Inflammatory macrophage (primary cell): ENCODE measurements around the gene NCKAP5.

Experiments used
- DNase-seq, 2 donors: peaks; one replicate each; pipeline ENCODE4 v3.0.0-alpha.2; 2020 to 2022

NCKAP5 gene

DNA sequence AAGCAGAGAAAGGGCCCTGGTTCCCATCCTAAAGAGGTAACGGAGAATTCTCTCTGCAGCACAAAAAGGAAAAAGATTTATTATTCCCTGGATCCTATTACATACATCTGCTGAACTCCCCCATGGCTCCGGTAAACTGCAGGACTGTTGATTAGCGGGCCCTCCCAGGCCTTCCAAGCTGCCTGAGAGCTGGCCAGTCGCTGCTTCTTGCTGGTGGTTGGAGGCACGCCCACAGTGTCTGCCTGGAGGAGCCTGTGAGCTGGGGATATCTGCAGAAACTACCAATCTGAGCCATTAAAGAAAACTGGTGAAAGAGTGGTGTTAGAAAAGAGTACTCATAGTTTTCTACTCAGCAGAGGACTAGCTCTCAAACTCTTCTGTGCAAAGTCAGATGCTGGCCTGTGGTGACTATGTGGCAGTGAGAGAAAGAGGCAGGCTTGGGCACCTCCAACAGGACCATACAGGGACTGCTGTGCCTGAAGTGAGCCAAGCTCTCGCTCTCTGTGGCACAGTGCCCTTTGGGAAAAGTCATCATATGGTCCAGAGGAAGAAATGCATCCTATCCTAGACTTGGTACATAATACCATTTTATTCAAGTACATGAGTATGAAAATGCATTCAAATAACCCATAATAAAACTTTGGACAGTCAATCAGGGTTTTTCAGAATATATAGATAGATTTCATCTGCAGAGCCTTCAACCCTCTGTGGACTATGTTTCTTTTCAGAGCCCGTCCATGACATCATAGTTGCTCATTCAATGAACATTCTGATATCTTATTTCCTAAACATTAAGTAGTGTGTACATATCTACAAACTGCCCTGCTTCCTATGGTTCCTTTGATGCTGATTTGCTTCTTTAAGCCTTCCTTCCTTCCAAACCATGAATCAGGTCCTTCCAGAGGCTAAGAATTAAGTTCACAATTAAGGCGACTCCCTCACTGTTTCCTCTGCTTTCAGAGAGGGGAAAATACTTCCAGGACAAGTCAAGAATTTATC lies 656.2 kb downstream of the NCKAP5 start:
- no peak for DNase-seq

- no peak for DNase-seq
These were observed 657.8 kb downstream of the NCKAP5 start for GRCh38 chr2:132910432-132910831.

DNA sequence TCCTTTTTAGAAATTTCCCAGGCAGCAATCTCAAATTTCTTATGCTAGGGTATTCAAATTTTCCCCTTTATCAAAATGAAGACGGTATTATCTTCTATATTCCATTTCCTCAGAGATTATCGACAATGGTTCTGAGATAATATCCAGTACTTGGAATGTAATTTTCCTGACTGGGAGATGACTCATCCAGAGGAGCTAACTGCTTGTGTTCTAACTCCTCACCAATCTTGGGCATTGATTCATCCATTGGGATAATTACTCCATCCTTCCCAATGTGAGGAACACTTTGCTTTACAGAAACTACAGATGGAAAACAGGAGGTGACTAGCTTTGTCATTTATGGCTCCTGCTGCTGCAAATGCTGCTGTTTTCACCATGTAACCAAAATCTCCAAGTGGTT lies 658.8 kb downstream of the NCKAP5 start:
- DNase-seq, result no peak

GRCh38 chr2:132904142-132904842 lies 664.0 kb downstream of the NCKAP5 start:
- no peak for DNase-seq

DNA sequence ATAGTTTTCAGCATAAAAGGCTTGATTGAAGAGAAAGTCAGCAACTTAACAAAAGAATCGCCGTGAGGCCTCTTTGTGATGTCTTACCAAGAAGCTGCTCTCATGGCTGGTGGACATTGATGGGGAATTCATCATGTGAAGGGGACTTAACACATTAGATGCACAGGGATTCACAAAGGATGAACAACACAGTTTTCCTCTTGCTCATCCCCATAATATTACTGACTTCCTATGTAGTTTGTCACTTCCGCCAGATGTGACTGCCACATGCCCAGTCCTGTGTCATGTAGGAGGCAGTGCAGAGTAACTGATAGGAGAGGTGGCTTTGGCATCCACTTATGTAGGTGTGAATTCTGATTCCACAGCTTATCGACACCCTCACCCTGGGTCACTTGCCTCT lies 665.6 kb downstream of the NCKAP5 start:
- no peak for DNase-seq

DNA sequence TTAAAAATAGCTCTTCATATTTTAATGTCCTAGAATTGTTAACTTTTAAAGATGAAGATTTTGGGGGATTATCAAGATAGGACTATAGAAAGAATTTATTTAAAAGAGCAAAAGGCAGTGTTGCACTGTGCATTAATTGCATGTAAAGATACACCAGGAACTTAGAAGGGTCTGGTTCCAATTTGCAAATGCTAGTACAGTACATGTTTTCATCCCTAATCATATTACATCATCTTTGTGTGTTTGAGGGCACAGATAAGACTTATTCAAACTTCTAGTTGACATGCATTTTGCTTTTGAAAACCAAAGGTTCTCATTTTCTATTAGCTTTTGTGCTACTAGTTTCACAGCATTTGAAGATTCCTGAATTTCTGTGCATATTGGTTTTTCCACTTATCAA lies 666.6 kb downstream of the NCKAP5 start:
- no peak for DNase-seq

DNA sequence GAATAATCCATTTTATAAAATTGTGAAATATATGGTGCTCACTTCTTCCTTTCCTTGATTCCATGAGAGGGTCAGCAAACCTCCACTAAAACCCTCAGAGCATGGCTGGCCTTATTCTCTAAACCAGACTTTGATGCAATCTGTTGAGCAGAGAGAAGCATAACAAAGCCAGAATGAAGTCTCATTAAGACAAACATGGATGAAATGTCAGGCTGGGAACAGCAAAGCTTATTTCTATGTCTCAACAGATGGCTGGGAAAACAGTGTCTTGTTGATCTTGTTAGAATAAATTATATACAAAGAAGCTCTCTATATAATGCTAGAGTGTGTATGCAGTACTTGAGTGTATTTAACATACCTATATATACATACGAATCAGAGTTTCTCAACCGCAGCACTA lies 671.2 kb downstream of the NCKAP5 start:
- no peak for DNase-seq

DNA sequence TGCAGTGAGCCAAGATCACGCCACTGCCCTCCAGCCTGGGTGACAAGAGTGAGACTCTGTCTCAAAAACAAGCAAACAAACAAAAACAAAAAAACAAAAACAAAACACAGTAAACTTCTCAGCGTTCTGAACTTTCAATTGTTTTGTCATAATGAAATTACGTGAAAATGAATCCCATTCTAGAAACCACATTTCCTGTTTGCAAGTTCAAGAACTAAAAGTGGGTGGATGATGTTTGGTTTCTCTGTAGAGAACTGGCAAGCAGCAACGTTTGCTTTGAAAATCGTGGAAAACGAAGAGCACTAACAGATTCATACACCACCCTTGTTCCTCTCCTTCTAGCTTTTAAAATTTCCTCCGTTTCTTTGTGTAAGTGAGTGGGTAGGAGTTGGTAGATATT lies 672.2 kb downstream of the NCKAP5 start:
- DNase-seq, result no peak

DNA sequence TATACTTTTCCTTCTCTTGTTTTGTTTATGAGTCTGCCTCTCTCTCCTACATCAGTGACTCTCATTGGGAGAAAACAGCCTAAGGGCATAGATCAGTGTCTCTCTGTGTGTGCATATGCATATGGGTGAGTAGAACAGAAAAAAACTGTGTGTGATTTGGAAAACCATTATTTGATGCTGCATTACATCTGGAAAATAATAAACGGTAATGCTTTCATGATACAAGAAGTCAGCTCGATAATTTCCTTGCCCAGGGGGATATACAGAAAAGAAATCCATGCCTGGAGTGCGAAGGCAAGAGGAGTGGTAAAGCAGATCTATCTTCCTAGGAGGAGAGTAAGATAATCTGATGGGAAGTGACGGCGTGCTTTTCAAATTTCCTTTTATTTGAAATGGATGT lies 676.8 kb downstream of the NCKAP5 start:
- no peak for DNase-seq

- DNase-seq, result no peak
These were observed 681.7 kb downstream of the NCKAP5 start for GRCh38 chr2:132886574-132886973.

DNA sequence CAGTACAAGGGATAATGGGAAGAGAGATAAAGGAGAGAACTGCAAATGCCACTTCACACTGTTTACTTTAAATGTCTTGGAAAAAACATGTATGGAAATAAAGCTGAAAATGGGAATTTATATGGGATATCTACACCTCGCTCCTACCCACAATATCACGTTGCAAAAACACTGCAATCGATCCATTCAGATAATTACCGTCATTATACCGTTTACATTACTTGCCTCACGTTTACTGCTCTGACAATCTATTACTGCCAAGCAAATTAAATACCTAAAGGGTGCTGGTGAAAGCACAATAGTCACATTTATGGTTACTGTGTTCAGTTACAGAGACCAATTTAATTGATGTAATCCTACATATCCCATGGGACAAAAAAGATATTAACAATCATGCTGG lies 683.6 kb downstream of the NCKAP5 start:
- DNase-seq, result no peak

DNA sequence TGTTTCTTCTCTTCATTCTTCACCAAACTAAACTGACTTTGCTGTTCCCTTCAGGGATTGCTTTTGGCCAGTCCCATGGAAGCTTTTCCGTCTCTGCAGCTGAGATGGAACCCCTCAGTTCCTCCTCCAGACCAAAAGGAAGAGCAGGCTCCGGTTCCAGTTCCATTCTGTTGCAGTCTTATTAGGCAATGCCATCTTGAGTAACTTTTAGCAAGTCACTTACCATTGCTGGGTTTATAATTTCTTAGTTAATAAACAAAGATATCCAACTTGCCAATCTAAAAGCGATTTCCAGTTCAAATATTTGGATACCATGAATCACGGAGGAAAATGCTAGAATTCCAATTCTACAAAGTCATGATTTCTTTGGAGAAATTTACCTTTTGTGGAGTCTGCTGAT lies 684.0 kb downstream of the NCKAP5 start:
- no peak for DNase-seq

GRCh38 chr2:132883430-132883829 lies 684.8 kb downstream of the NCKAP5 start:
- no peak for DNase-seq

DNA sequence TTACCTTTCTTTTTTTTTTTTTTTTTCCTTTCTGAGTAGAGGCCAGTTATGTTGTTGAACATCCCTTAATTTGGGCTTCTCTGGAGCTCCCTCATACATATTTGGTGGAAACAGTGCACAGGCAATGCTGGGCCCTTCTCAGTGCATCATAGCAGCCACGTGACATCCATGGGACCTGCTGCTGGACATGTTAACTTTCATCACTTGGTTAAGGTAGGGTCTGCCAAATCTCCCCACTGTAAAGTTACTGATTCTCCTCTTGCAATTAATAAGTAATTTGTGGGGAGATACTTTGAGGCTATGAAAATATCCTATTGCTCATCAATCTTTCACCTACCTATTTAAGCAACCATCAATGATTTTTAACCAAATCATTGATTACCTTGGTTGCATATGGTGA lies 686.7 kb downstream of the NCKAP5 start:
- no peak for DNase-seq

DNA sequence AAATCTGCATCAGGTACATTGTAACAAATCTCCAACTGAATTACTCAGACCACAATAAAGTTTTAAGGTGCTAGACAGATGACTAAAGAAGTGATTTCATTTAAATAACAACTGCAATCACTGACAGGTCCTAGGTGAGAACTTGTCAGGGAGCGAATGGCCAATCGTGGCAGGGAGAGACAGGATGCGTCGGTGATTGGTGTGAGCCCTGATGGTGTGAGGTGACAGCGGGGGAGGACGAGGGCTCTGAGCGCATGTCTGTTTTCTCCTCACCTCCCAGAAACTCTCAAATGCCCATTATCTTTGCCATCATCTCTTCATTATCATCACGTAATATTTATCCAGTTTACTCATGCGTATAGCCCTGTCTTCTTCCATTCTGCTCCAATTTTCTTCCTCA lies 690.3 kb downstream of the NCKAP5 start:
- DNase-seq, result no peak

- no peak for DNase-seq
These were observed 691.4 kb downstream of the NCKAP5 start for GRCh38 chr2:132876745-132877391.

GRCh38 chr2:132875193-132875592 lies 693.1 kb downstream of the NCKAP5 start:
- DNase-seq, result no peak

DNA sequence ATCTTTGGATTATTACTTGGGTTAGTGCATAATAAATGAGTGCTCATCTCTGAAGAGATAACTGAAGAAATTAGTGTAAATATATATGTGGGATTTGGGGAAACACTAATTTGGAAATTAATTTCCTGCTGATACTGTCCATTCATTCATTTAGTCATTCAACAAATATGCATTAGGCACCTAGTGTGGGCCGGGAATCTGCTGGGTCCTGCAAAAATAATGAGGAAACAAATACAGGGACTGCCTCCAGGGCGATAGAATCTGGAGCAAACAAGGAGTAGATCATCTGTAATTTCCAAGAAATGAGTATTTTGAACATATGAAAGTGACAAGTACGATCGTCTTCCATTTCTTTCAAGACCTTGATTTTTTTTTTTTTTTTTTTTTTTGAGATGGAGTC lies 694.5 kb downstream of the NCKAP5 start:
- DNase-seq, result no peak

- DNase-seq, result no peak
These were observed 696.4 kb downstream of the NCKAP5 start for GRCh38 chr2:132871831-132872230.

- DNase-seq, result no peak
These were observed 704.3 kb downstream of the NCKAP5 start for GRCh38 chr2:132863961-132864360.

GRCh38 chr2:132860220-132860619 lies 708.0 kb downstream of the NCKAP5 start:
- no peak for DNase-seq

- no peak for DNase-seq
These were observed 708.7 kb downstream of the NCKAP5 start for GRCh38 chr2:132859590-132859989.

DNA sequence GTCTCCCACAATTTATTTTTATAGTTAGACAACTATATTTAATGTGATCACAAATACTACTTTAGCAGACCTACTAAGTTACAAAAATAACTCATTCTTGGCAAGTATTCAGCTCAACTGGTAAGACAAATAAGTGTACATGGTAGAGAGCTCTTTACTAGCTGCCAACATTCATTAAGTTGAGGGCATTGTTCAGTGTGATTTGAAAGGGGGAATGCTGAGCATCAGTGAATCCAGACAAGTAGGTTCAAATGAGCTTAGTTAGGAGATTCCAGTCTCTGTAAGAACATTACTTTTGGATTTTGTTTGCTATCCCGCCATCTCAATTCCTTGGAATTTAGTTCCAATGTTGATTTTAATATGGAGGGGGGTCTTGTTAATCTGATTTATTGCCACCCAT lies 710.9 kb downstream of the NCKAP5 start:
- DNase-seq, result no peak
